Central memory CD8-positive, alpha-beta T cell (primary cell): ENCODE data around the gene HID1.

Source experiments
- ATAC-seq: fragments of 150-1000 bp; cut with Tn5 transposase; replicated peaks from 2 replicates; pipeline ENCODE4 v1.10.0; 2022; ENCODE audit warnings: mild to moderate bottlenecking, moderate FRiP score, moderate number of reproducible peaks; ENCODE audit not compliant: poor library complexity, severe bottlenecking; ENCODE audit errors: extremely low read depth
- DNase-seq, 2 donors: peaks; one replicate each; pipeline ENCODE4 v3.0.0; 2021; ENCODE audit warnings: low spot score in 2 of 2
- H3K27ac Mint-ChIP-seq: one replicate; pipeline ENCODE4 v1.8.0; 2022; ENCODE audit warnings: low read depth, mild to moderate bottlenecking, moderate library complexity, mixed read lengths
- H3K27me3 Mint-ChIP-seq: one replicate; pipeline ENCODE4 v1.8.0; 2022; ENCODE audit warnings: mixed read lengths
- H3K36me3 Mint-ChIP-seq: one replicate; pipeline ENCODE4 v1.8.0; 2022; ENCODE audit warnings: mild to moderate bottlenecking, moderate library complexity, mixed read lengths; ENCODE audit not compliant: insufficient read depth
- H3K4me1 Mint-ChIP-seq: one replicate; pipeline ENCODE4 v1.8.0; 2022; ENCODE audit warnings: mixed read lengths
- H3K4me3 Mint-ChIP-seq: one replicate; pipeline ENCODE4 v1.8.0; 2022; ENCODE audit warnings: mild to moderate bottlenecking, moderate library complexity, mixed read lengths
- H3K9me3 Mint-ChIP-seq: one replicate; pipeline ENCODE4 v1.8.0; 2022; ENCODE audit warnings: mixed read lengths

HID1 gene

DNA sequence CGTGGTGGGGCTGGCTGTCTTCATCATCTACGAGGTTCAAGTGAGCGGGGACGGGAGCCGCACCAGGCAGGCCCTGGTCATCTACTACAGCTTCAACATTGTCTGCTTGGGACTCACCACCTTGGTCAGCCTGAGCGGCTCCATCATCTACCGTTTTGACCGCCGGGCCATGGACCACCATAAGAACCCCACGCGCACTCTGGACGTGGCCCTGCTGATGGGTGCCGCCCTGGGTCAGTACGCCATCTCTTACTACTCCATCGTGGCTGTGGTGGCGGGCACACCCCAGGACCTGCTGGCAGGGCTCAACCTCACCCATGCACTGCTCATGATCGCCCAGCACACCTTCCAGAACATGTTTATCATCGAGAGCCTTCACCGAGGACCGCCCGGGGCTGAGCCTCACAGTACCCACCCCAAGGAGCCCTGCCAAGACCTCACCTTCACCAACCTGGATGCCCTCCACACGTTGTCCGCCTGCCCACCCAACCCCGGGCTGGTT lies 42.0 kb downstream of the HID1 start:
- no peak overlapping the region for H3K4me3 Mint-ChIP-seq
- DNase-seq (no peak), ATAC-seq (no peak)
- H3K36me3 Mint-ChIP-seq, result no peaks in the 10 kb centered on the region
- H3K4me1 Mint-ChIP-seq, result no peaks in the 10 kb centered on the region
- H3K9me3 Mint-ChIP-seq, result no peaks in the 10 kb centered on the region
- H3K27ac Mint-ChIP-seq, result no peak overlapping the region
- H3K27me3 Mint-ChIP-seq, result peaks cover 96% of the 10 kb centered on the region

DNA sequence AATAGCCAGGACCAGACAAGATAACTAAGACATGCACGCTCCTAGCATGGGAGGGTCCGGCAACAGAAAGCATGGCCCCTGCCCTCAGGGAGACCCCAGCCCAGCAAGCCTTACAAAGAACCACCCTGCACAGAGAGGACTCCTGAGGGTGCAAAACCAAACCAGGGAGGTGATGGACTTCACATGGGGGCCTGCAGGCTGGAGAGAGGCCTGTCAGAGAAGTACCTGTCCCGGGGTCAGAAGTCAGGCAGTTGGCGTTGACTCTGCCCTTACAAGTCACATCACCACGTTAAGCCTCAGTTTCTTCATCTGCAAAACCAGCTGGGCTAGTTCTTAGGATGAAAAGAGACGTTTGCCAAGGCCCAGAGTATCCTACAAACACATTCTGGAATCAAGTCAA lies 43.8 kb downstream of the HID1 start:
- no peak for DNase-seq
- Mint-ChIP-seq H3K36me3 (peaks cover 2% of the 10 kb centered on the region), H3K27ac (no peak overlapping the region), H3K4me3 (no peak overlapping the region), H3K9me3 (no peaks in the 10 kb centered on the region), H3K4me1 (peaks cover 6% of the 10 kb centered on the region), H3K27me3 (peaks cover 99% of the 10 kb centered on the region)
- ATAC-seq, result no peak

- H3K36me3 Mint-ChIP-seq, result peaks cover 4% of the 10 kb centered on the region
- H3K27ac Mint-ChIP-seq, result no peak overlapping the region
- DNase-seq (no peak), ATAC-seq (no peak)
- H3K4me1 Mint-ChIP-seq, result peaks cover 13% of the 10 kb centered on the region
- peaks cover 92% of the 10 kb centered on the region for H3K27me3 Mint-ChIP-seq
- no peak overlapping the region for H3K4me3 Mint-ChIP-seq
- H3K9me3 Mint-ChIP-seq, result no peaks in the 10 kb centered on the region
These were observed 47.3 kb downstream of the HID1 start for GRCh38 chr17:74925242-74925641.

DNA sequence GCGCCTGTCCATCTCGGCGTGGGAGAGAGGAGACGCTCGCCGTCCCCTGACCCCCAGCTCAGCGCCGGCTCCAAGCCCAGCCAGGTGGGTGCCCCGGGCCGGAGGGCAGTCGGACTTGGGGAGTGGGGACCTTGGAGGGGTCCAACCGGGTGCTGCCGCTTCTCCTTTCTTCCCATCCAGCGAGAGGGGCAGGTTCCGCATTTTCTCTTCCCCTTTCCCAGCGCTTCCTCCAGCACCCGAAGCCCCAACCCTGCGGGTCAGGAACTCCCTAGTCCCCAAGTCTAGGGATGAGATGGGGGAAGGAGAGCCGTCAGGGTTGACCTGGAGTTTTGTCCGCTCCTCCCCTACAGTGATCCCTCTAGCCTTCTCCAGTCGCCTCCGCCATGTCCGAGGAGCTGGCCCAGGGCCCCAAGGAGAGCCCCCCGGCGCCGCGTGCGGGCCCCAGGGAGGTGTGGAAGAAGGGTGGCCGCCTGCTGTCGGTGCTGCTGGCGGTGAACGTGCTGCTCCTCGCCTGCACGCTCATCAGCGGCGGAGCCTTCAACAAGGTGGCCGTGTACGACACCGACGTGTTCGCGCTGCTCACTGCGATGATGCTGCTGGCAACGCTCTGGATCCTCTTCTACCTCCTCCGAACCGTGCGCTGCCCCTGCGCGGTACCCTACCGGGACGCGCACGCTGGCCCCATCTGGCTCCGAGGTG lies 48.2 kb downstream of the HID1 start, which contains the start of gene OTOP2:
OTOP2 (plus strand) TSS at position 24 of the 699 bp plus-strand sequence; CDS start at position 384, 360 bp downstream.
- DNase-seq, result no peak
- Mint-ChIP-seq H3K9me3 (no peaks in the 10 kb centered on the region), H3K36me3 (peaks cover 4% of the 10 kb centered on the region), H3K4me1 (peaks cover 13% of the 10 kb centered on the region), H3K27ac (no peak within 1 kb of the TSS), H3K27me3 (peaks cover 86% of the 10 kb centered on the region), H3K4me3 (peak within 1 kb of the TSS; percentile 49)
- peak; percentile 13 for ATAC-seq

DNA sequence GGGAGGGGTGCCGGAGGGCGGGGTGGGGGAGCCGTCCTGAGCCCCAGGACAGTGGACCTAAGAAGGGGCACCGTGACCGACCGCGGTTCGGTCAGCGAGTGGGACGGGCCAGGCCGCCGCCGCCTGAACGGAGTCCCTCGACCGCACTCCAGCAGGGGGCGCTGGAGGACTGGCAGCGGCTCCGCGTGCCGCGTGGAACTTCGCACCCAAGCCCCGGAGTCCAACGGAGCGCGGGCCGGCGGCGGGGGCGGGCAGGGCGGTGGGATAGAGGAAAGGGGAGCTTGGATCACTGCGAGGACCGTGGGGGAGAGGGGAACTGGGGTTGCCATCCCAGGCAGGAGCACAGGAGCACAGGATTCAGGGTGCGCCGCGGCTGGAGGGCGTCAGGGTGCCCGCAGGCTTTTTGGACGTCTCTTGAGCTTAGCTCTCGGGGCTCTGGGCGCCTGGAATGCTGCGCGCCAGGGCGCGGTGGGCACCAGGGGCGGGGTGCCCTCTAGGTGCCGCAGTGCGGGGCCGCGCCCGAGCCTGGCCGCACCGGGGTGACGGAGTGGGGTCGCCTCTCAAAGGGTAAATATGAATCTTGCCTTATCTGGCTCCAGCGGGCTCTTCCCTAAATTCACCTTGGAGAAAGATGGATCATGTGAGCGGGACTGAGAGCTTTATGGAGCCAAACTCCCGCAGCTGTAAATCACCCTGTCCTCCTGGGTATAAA lies 48.9 kb downstream of the HID1 start:
- DNase-seq, result peak; percentile 44 to 66
- H3K9me3 Mint-ChIP-seq, result no peaks in the 10 kb centered on the region
- H3K27ac Mint-ChIP-seq, result no peak overlapping the region
- H3K4me3 Mint-ChIP-seq, result peak overlapping the region; percentile 49
- peaks cover 79% of the 10 kb centered on the region for H3K27me3 Mint-ChIP-seq
- H3K4me1 Mint-ChIP-seq, result peaks cover 13% of the 10 kb centered on the region
- H3K36me3 Mint-ChIP-seq, result peaks cover 4% of the 10 kb centered on the region
- ATAC-seq, result peak; percentile 50

- Mint-ChIP-seq H3K4me3 (peak within 1 kb of the TSS; percentile 49), H3K27ac (no peak within 1 kb of the TSS), H3K9me3 (no peaks in the 10 kb centered on the region), H3K4me1 (peaks cover 13% of the 10 kb centered on the region), H3K36me3 (peaks cover 4% of the 10 kb centered on the region), H3K27me3 (peaks cover 73% of the 10 kb centered on the region)
- peak in 1 of 2 donors; percentile 22 for DNase-seq
- peak; percentile 42 for ATAC-seq
These were observed 49.6 kb downstream of the HID1 start, which contains the start of gene USH1G for GRCh38 chr17:74922694-74923537. TSS of gene USH1G (minus strand) at chr17:74923255. CDS start at chr17:74923073, 182 bp downstream.

- Mint-ChIP-seq H3K27ac (no peak overlapping the region), H3K36me3 (peaks cover 4% of the 10 kb centered on the region), H3K27me3 (peaks cover 73% of the 10 kb centered on the region), H3K9me3 (no peaks in the 10 kb centered on the region), H3K4me1 (peaks cover 13% of the 10 kb centered on the region), H3K4me3 (peak overlapping the region; percentile 49)
- ATAC-seq (no peak), DNase-seq (no peak)
These were observed 50.4 kb downstream of the HID1 start for GRCh38 chr17:74922172-74922571.

DNA sequence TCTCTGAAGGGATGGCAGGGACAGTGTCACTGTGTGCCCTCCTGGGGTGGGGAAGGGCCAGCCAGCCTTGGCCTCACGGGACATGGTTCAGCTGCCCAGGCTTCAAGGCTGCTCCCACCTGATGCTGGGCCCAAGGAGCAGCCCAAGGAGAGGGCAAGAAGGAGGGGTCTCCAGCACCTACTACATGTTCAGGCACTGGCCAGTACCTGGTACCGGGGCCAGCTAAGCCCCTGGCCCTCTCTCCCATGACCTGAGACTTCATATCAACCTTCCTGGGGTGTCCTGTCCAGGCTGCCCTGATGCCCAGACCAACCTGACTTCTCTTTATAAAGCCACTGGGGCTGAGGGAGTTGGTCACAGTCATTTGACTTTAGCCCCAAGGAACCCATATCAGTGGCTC lies 50.8 kb downstream of the HID1 start:
- DNase-seq (no peak), ATAC-seq (no peak)
- Mint-ChIP-seq H3K4me3 (no peak overlapping the region), H3K27me3 (peaks cover 73% of the 10 kb centered on the region), H3K36me3 (peaks cover 4% of the 10 kb centered on the region), H3K9me3 (no peaks in the 10 kb centered on the region), H3K27ac (no peak overlapping the region), H3K4me1 (peaks cover 13% of the 10 kb centered on the region)

GRCh38 chr17:74921026-74921681 lies 51.4 kb downstream of the HID1 start:
- ATAC-seq (no peak), DNase-seq (no peak)
- Mint-ChIP-seq H3K27me3 (peaks cover 73% of the 10 kb centered on the region), H3K9me3 (no peaks in the 10 kb centered on the region), H3K27ac (no peak overlapping the region), H3K4me3 (no peak overlapping the region), H3K4me1 (peaks cover 13% of the 10 kb centered on the region), H3K36me3 (peaks cover 4% of the 10 kb centered on the region)

DNA sequence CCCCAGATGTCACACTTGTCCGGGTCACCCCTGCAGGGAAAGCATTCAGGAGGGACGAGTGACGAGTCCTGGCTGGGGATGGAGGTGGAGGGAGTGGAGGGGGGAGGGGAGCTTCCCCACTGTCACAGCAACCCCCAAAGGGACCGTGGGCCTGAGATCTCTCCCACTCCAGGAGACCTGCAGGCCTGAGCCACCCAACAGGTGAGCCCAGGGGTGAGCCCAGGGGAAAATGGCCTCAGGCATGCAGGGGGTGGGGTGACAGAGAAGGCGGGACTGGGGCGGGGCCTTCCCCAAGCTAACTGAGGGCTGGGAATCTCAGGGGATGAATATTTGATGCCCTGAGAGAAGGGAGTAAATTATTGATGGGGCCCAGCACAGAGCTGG lies 51.9 kb downstream of the HID1 start:
- Mint-ChIP-seq H3K27ac (no peak overlapping the region), H3K9me3 (no peaks in the 10 kb centered on the region), H3K4me1 (peaks cover 13% of the 10 kb centered on the region), H3K27me3 (peaks cover 73% of the 10 kb centered on the region), H3K36me3 (peaks cover 4% of the 10 kb centered on the region), H3K4me3 (no peak overlapping the region)
- DNase-seq, result no peak
- ATAC-seq, result no peak

DNA sequence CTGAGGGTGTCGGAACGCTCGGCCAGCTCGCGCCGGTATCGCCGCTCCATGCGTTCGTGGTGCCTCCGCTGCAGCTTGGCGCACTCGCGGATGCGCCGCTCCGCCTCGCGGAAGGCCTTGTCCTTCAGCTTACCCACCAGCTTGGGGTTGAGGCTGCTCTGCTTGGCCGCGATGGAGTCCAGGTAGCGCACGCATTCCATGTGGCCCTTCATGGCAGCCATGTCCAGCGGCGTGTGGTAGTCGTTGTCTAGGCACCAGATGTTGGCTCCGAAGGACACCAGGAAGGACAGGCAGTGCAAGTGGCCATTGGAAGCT lies 52.3 kb downstream of the HID1 start:
- no peak for ATAC-seq
- no peak for DNase-seq
- Mint-ChIP-seq H3K4me1 (peaks cover 13% of the 10 kb centered on the region), H3K36me3 (peaks cover 4% of the 10 kb centered on the region), H3K4me3 (no peak overlapping the region), H3K9me3 (no peaks in the 10 kb centered on the region), H3K27ac (no peak overlapping the region), H3K27me3 (peaks cover 71% of the 10 kb centered on the region)
